HepG2 (cell line): Measurements from ENCODE around the gene SCAPER. TPM values are rescaled to one million over a fixed set of nuclear protein-coding genes. Genes with fewer than 3 reads are reported as not detected.

Source experiments
- AGO2 ChIP-seq: fragments of 200-400 bp; formaldehyde crosslinking; optimal IDR thresholded peaks from 2 replicates; pipeline ENCODE3; 2017; ENCODE audit warnings: mild to moderate bottlenecking, low read depth, low read length, moderate library complexity
- CCDC6 ChIP-seq: sonication (generic); formaldehyde crosslinking; IDR thresholded peaks from 2 replicates; pipeline ENCODE4 v1.8.1; 2022; ENCODE audit warnings: mild to moderate bottlenecking, missing genetic modification reagents, moderate library complexity
- FOXA3 ChIP-seq: IDR thresholded peaks from 2 replicates; pipeline ENCODE4 v1.6.1; 2016; ENCODE audit warnings: missing genetic modification reagents, missing compliant biosample characterization
- GATA4 ChIP-seq: sonication (generic); IDR thresholded peaks from 2 replicates; pipeline ENCODE4 v1.6.1; 2016; ENCODE audit warnings: antibody characterized with exemption, low read depth, borderline replicate concordance
- GZF1 ChIP-seq: sonication (generic); formaldehyde crosslinking; IDR thresholded peaks from 2 replicates; pipeline ENCODE4 v1.5.1; 2020; ENCODE audit warnings: mild to moderate bottlenecking, missing genetic modification reagents
- HOXA5 ChIP-seq: sonication (generic); formaldehyde crosslinking; IDR thresholded peaks from 2 replicates; pipeline ENCODE4 v1.4.0; 2020; ENCODE audit warnings: missing genetic modification reagents
- ISX ChIP-seq: sonication (generic); formaldehyde crosslinking; conservative IDR thresholded peaks from 2 replicates; pipeline ENCODE4 v1.5.0; 2020; ENCODE audit warnings: missing genetic modification reagents
- KAT7 ChIP-seq: IDR thresholded peaks from 2 replicates; pipeline ENCODE4 v1.6.1; 2018; ENCODE audit warnings: borderline replicate concordance, missing compliant biosample characterization
- MEF2D ChIP-seq: sonication (generic); formaldehyde crosslinking; IDR thresholded peaks from 2 replicates; pipeline ENCODE4 v1.5.1; 2020; ENCODE audit warnings: mild to moderate bottlenecking, missing genetic modification reagents
- NFYC ChIP-seq: IDR thresholded peaks from 2 replicates; pipeline ENCODE4 v1.6.1; 2016; ENCODE audit warnings: missing genetic modification reagents, missing compliant biosample characterization
- TOPORS ChIP-seq: sonication (generic); formaldehyde crosslinking; IDR thresholded peaks from 2 replicates; pipeline ENCODE4 v1.8.0; 2023; ENCODE audit warnings: mild to moderate bottlenecking, missing genetic modification reagents
- ZFYVE20 ChIP-seq: sonication (generic); formaldehyde crosslinking; IDR thresholded peaks from 2 replicates; pipeline ENCODE4 v1.8.0; 2023; ENCODE audit warnings: low read depth, mild to moderate bottlenecking, moderate library complexity, missing genetic modification reagents, borderline replicate concordance
- ZNF138 ChIP-seq: sonication (generic); formaldehyde crosslinking; IDR thresholded peaks from 2 replicates; pipeline ENCODE4 v1.5.0; 2020; ENCODE audit warnings: mild to moderate bottlenecking, low read depth, missing genetic modification reagents
- ZNF431 ChIP-seq: sonication (generic); formaldehyde crosslinking; IDR thresholded peaks from 2 replicates; pipeline ENCODE4 v1.9.0; 2022; ENCODE audit warnings: missing genetic modification reagents, low read depth, mild to moderate bottlenecking, borderline replicate concordance
- ZNF547 ChIP-seq: sonication (generic); formaldehyde crosslinking; IDR thresholded peaks from 2 replicates; pipeline ENCODE4 v1.5.1; 2020; ENCODE audit warnings: mild to moderate bottlenecking, missing genetic modification reagents
- ZNF580 ChIP-seq: IDR thresholded peaks from 2 replicates; pipeline ENCODE4 v1.6.1; 2016; ENCODE audit warnings: low read depth, borderline replicate concordance
- ZNF766 ChIP-seq: sonication (generic); formaldehyde crosslinking; IDR thresholded peaks from 2 replicates; pipeline ENCODE4 v1.5.0; 2020; ENCODE audit warnings: missing genetic modification reagents, borderline replicate concordance
- ZNF800 ChIP-seq: sonication (generic); formaldehyde crosslinking; IDR thresholded peaks from 2 replicates; pipeline ENCODE4 v1.4.0; 2020; ENCODE audit warnings: missing genetic modification reagents
- polyA plus RNA-seq, 8 experiments: library from polyadenylated mRNA; depleted of rRNA in 3 of 8; stranded (reverse) in 7 of 8; unstranded in 1 of 8; fragments of >200 nt; fragmentation: Illumina TruSeq in 4 of 8; extraction: Trizol in 4 of 8; gene quantifications; 2 replicates each; pipeline versions ENCODE4 v1.2.1 to v1.2.3, GENCODE V29; 2011 to 2016; ENCODE audit warnings: low read depth in 4 of 8, missing spikeins in 1 of 8, mixed read lengths in 1 of 8; ENCODE audit not compliant: insufficient read depth in 1 of 8
- total RNA-seq, 5 experiments: library from RNA; depleted of rRNA; stranded (reverse); fragments of >200 nt; fragmentation: Illumina TruSeq; extraction: Trizol; gene quantifications; 2 replicates each; pipeline ENCODE4 v1.2.3, GENCODE V29; 2016; ENCODE audit warnings: low read depth in 1 of 5
- TF ChIP-seq, protein P1 (sequence below): sonication (generic); formaldehyde crosslinking; IDR thresholded peaks from 2 replicates; pipeline ENCODE4 v1.4.0; 2020; ENCODE audit warnings: mild to moderate bottlenecking, missing genetic modification reagents
- TF ChIP-seq, protein P2 (sequence below): conservative IDR thresholded peaks from 2 replicates; pipeline ENCODE4 v1.6.1; 2018; ENCODE audit warnings: missing genetic modification reagents
- TF ChIP-seq, protein P3 (sequence below): sonication (generic); formaldehyde crosslinking; IDR thresholded peaks from 2 replicates; pipeline ENCODE4 v1.4.0; 2020; ENCODE audit warnings: missing genetic modification reagents, borderline replicate concordance

Gene SCAPER
- total and polyA plus RNA-seq, 2 of the 13 experiments (the other 11 are each of a cell fraction or from before 2014, with no cell fraction given) = 4.3 to 10.5 TPM

DNA sequence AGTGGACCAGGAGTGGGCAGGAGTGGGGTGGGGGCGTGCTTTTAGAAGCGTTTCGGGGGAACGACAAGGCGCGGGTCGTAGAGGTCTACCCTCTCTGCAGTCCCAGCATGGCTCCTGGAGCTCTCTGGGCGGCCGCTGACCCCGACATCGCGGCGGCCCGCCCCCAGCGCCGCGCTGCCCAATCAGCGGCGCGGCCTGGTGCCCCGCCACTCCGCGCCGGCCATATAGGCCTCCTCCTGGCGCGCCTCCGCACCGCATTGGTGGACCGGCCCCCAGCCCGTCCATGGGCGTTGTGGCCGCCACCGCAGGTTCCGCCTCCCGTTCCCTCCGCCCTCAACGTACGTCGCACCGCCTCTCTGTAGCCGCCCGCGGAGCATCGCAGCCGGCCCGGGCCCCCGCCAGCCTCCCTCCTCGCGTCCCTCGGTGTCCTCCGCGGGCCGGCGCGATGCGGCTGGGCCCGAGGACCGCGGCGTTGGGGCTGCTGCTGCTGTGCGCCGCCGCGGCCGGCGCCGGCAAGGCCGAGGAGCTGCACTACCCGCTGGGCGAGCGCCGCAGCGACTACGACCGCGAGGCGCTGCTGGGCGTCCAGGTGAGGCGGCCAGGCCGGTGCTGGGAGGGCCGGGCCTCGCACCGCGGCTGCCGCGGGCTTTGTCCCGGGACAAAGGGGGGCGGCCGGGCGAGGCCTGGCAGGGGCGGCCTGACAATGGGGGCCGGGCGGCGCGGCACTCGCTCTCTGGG is 26.4 kb upstream of the SCAPER start, which contains the start of gene RCN2 (continued):
- TF ChIP-seq AGO2 = peak; percentile 72
- no peak for TF ChIP-seq ZNF547 (CRISPR knock-in tag)
- peak; percentile 25; the same call in 1 of the 2 replicates for TF ChIP-seq FOXA3 (CRISPR knock-in tag)
- TF ChIP-seq, protein P1, sequence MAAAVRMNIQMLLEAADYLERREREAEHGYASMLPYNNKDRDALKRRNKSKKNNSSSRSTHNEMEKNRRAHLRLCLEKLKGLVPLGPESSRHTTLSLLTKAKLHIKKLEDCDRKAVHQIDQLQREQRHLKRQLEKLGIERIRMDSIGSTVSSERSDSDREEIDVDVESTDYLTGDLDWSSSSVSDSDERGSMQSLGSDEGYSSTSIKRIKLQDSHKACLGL (CRISPR knock-in tag) = 0 out of 2 replicates have a peak, but pooled peaks have one; percentile 52
- 0 out of 2 replicates have a peak, but pooled peaks have one; percentile 46 for TF ChIP-seq GZF1
- peak; percentile 79; the same call in 1 of the 2 replicates for TF ChIP-seq ZNF138 (CRISPR knock-in tag)
- 0 out of 2 replicates have a peak, but pooled peaks have one; percentile 30 for TF ChIP-seq MEF2D
- TF ChIP-seq TOPORS (CRISPR knock-in tag) = 0 out of 2 replicates have a peak, but pooled peaks have one; percentile 54
- TF ChIP-seq CCDC6 (CRISPR knock-in tag) = no peak
- peak; percentile 66; the same call in 1 of the 2 replicates for TF ChIP-seq KAT7 (CRISPR knock-in tag)
- peak; percentile 82; the same call in 1 of the 2 replicates for TF ChIP-seq ZNF431
- TF ChIP-seq ZNF766 = peak; percentile 76; the same call in 1 of the 2 replicates
- peak; percentile 65; the same call in 1 of the 2 replicates for TF ChIP-seq ZNF580
- TF ChIP-seq ISX (CRISPR knock-in tag) = no peak
- 0 out of 2 replicates have a peak, but pooled peaks have one; percentile 37 for TF ChIP-seq HOXA5
- TF ChIP-seq ZFYVE20 (CRISPR knock-in tag) = peak; percentile 19; the same call in 1 of the 2 replicates
- TF ChIP-seq, protein P2, sequence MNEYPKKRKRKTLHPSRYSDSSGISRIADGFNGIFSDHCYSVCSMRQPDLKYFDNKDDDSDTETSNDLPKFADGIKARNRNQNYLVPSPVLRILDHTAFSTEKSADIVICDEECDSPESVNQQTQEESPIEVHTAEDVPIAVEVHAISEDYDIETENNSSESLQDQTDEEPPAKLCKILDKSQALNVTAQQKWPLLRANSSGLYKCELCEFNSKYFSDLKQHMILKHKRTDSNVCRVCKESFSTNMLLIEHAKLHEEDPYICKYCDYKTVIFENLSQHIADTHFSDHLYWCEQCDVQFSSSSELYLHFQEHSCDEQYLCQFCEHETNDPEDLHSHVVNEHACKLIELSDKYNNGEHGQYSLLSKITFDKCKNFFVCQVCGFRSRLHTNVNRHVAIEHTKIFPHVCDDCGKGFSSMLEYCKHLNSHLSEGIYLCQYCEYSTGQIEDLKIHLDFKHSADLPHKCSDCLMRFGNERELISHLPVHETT (CRISPR knock-in tag) = peak; percentile 73; the same call in 1 of the 2 replicates
- peak; percentile 88 for TF ChIP-seq NFYC
- no peak for TF ChIP-seq ZNF800 (CRISPR knock-in tag)
- peak; percentile 75; the same call in 1 of the 2 replicates for TF ChIP-seq GATA4
- TF ChIP-seq, protein P3, sequence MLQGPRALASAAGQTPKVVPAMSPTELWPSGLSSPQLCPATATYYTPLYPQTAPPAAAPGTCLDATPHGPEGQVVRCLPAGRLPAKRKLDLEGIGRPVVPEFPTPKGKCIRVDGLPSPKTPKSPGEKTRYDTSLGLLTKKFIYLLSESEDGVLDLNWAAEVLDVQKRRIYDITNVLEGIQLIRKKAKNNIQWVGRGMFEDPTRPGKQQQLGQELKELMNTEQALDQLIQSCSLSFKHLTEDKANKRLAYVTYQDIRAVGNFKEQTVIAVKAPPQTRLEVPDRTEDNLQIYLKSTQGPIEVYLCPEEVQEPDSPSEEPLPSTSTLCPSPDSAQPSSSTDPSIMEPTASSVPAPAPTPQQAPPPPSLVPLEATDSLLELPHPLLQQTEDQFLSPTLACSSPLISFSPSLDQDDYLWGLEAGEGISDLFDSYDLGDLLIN (CRISPR knock-in tag) = no peak
